OCI-LY3 (cell line): ENCODE results near the gene CAMTA1.

Experiments used
- H2AFZ ChIP-seq: fragments of 200-600, 300-600 bp; shearing (Covaris generic); 2 replicates; pipeline ENCODE4 v1.6.0; 2014; ENCODE audit warnings: antibody characterized with exemption, low read depth, low read length
- H3K27ac ChIP-seq: fragments of 200-600, 300-600 bp; sonication (generic); 2 replicates; pipeline ENCODE4 v1.5.1; 2014; ENCODE audit warnings: mild to moderate bottlenecking, low read length, moderate library complexity, mixed read lengths
- H3K27me3 ChIP-seq: fragments of 200-600, 300-600 bp; sonication (generic); 2 replicates; pipeline ENCODE4 v1.6.1; 2014; ENCODE audit warnings: low read depth, low read length, mixed read lengths
- H3K36me3 ChIP-seq: fragments of 200-600, 300-600 bp; sonication (generic); replicated peaks from 2 replicates; pipeline ENCODE3; 2014; ENCODE audit warnings: low read depth, low read length, mixed read lengths
- H3K4me1 ChIP-seq: fragments of 300-600, 200-600 bp; sonication (generic); 2 replicates; pipeline ENCODE4 v1.6.1; 2014; ENCODE audit warnings: low read length, mixed read lengths
- H3K4me2 ChIP-seq: fragments of 200-600, 300-600 bp; sonication (generic); 2 replicates; pipeline ENCODE4 v1.6.1; 2014; ENCODE audit warnings: low read length, mixed read lengths
- H3K4me3 ChIP-seq: fragments of 300-600, 200-600 bp; sonication (generic); 2 replicates; pipeline ENCODE4 v1.5.1; 2014; ENCODE audit warnings: antibody characterized with exemption, mild to moderate bottlenecking, low read length, moderate library complexity
- H3K79me2 ChIP-seq: fragments of 300-600, 200-600 bp; shearing (Covaris generic); 2 replicates; pipeline ENCODE4 v1.6.1; 2014; ENCODE audit warnings: mild to moderate bottlenecking, low read length, mixed read lengths
- H3K9ac ChIP-seq: fragments of 300-600, 200-600 bp; shearing (Covaris generic); 2 replicates; pipeline ENCODE4 v1.6.0; 2014; ENCODE audit warnings: mild to moderate bottlenecking, low read length, moderate library complexity
- H3K9me3 ChIP-seq: fragments of 200-600, 300-600 bp; shearing (Covaris generic); 2 replicates; pipeline ENCODE4 v1.6.1; 2014; ENCODE audit warnings: low read length, mixed read lengths; ENCODE audit not compliant: insufficient read depth
- H4K20me1 ChIP-seq: fragments of 200-600, 300-600 bp; sonication (generic); 2 replicates; pipeline ENCODE4 v1.6.1; 2016; ENCODE audit warnings: low read length, mixed read lengths; ENCODE audit not compliant: insufficient read depth
- EZH2phosphoT487 ChIP-seq: fragments of 200-600 bp; shearing (Covaris generic); IDR thresholded peaks from 2 replicates; pipeline ENCODE4 v1.6.1; 2018; ENCODE audit warnings: antibody characterized with exemption, mixed run types, low read depth
- TF ChIP-seq, protein P1 (sequence below): fragments of 200-600, 300-600 bp; sonication (generic); IDR thresholded peaks from 2 replicates; pipeline ENCODE4 v1.5.1; 2014; ENCODE audit warnings: antibody characterized with exemption, low read length, low read depth

Gene CAMTA1

DNA sequence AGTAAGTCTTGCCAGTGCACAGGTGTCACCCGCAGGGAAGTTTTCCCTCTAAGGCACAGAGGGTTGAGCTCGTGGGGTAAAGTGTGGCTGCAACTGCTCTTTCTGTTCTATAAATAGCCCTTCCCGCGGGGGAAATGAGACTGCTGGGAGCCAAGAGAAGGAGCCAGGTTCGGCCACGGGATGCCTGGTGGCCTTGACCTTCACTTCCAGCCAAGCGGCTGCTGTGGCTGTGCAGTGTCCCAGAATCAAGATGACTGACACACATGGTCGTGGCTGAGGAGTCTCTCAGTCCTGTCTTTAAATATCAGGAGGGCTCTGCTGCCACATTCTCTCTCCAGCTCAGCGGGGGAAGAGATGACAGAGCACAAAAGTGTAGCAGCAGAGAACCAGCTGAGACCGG, 831.7 kb downstream of the CAMTA1 start:
- no peak overlapping the region for H3K4me2 ChIP-seq
- no peaks in the 10 kb centered on the region for H3K27me3 ChIP-seq
- H2AFZ ChIP-seq = no peak overlapping the region
- no peak overlapping the region for H3K9ac ChIP-seq
- no peaks in the 10 kb centered on the region for H4K20me1 ChIP-seq
- no peaks in the 10 kb centered on the region for H3K79me2 ChIP-seq
- no peak for TF ChIP-seq EZH2phosphoT487
- TF ChIP-seq, protein P1, sequence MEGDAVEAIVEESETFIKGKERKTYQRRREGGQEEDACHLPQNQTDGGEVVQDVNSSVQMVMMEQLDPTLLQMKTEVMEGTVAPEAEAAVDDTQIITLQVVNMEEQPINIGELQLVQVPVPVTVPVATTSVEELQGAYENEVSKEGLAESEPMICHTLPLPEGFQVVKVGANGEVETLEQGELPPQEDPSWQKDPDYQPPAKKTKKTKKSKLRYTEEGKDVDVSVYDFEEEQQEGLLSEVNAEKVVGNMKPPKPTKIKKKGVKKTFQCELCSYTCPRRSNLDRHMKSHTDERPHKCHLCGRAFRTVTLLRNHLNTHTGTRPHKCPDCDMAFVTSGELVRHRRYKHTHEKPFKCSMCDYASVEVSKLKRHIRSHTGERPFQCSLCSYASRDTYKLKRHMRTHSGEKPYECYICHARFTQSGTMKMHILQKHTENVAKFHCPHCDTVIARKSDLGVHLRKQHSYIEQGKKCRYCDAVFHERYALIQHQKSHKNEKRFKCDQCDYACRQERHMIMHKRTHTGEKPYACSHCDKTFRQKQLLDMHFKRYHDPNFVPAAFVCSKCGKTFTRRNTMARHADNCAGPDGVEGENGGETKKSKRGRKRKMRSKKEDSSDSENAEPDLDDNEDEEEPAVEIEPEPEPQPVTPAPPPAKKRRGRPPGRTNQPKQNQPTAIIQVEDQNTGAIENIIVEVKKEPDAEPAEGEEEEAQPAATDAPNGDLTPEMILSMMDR = no peak
- H3K9me3 ChIP-seq = no peaks in the 10 kb centered on the region
- H3K4me1 ChIP-seq = no peaks in the 10 kb centered on the region
- no peaks in the 10 kb centered on the region for H3K36me3 ChIP-seq
- no peak overlapping the region for H3K4me3 ChIP-seq
- no peak overlapping the region for H3K27ac ChIP-seq

GRCh38 chr1:7617826-7618225, 832.6 kb downstream of the CAMTA1 start:
- no peaks in the 10 kb centered on the region for H3K27me3 ChIP-seq
- no peaks in the 10 kb centered on the region for H4K20me1 ChIP-seq
- TF ChIP-seq, protein P1 = no peak
- no peak for TF ChIP-seq EZH2phosphoT487
- no peak overlapping the region for H3K9ac ChIP-seq
- no peaks in the 10 kb centered on the region for H3K4me1 ChIP-seq
- H3K4me3 ChIP-seq = no peak overlapping the region
- no peaks in the 10 kb centered on the region for H3K36me3 ChIP-seq
- H3K9me3 ChIP-seq = no peaks in the 10 kb centered on the region
- no peak overlapping the region for H2AFZ ChIP-seq
- H3K79me2 ChIP-seq = no peaks in the 10 kb centered on the region
- H3K4me2 ChIP-seq = no peak overlapping the region
- no peak overlapping the region for H3K27ac ChIP-seq

- H3K79me2 ChIP-seq = no peaks in the 10 kb centered on the region
- H3K9ac ChIP-seq = no peak overlapping the region
- no peaks in the 10 kb centered on the region for H3K9me3 ChIP-seq
- no peak overlapping the region for H3K4me2 ChIP-seq
- no peaks in the 10 kb centered on the region for H4K20me1 ChIP-seq
- no peak overlapping the region for H3K4me3 ChIP-seq
- H3K36me3 ChIP-seq = no peaks in the 10 kb centered on the region
- H3K27me3 ChIP-seq = peaks cover 10% of the 10 kb centered on the region; the same call in 1 of the 2 replicates
- no peaks in the 10 kb centered on the region for H3K4me1 ChIP-seq
- TF ChIP-seq EZH2phosphoT487 = no peak
- TF ChIP-seq, protein P1 = no peak
- no peak overlapping the region for H2AFZ ChIP-seq
- H3K27ac ChIP-seq = no peak overlapping the region
Observed at GRCh38 chr1:7620196-7620595, 834.9 kb downstream of the CAMTA1 start.

GRCh38 chr1:7621334-7622219, 836.3 kb downstream of the CAMTA1 start:
- Histone ChIP-seq H3K79me2 (no peaks in the 10 kb centered on the region), H3K27me3 (peaks cover 22% of the 10 kb centered on the region), H3K9me3 (no peaks in the 10 kb centered on the region), H3K27ac (no peak overlapping the region), H3K36me3 (no peaks in the 10 kb centered on the region), H3K4me3 (no peak overlapping the region), H3K9ac (no peak overlapping the region), H4K20me1 (no peaks in the 10 kb centered on the region), H3K4me1 (no peaks in the 10 kb centered on the region), H3K4me2 (no peak overlapping the region), H2AFZ (no peak overlapping the region)
- no peak for TF ChIP-seq EZH2phosphoT487
- TF ChIP-seq, protein P1 = no peak
